Measurements from ENCODE around the gene SPAG9.

The SPAG9 gene

DNA sequence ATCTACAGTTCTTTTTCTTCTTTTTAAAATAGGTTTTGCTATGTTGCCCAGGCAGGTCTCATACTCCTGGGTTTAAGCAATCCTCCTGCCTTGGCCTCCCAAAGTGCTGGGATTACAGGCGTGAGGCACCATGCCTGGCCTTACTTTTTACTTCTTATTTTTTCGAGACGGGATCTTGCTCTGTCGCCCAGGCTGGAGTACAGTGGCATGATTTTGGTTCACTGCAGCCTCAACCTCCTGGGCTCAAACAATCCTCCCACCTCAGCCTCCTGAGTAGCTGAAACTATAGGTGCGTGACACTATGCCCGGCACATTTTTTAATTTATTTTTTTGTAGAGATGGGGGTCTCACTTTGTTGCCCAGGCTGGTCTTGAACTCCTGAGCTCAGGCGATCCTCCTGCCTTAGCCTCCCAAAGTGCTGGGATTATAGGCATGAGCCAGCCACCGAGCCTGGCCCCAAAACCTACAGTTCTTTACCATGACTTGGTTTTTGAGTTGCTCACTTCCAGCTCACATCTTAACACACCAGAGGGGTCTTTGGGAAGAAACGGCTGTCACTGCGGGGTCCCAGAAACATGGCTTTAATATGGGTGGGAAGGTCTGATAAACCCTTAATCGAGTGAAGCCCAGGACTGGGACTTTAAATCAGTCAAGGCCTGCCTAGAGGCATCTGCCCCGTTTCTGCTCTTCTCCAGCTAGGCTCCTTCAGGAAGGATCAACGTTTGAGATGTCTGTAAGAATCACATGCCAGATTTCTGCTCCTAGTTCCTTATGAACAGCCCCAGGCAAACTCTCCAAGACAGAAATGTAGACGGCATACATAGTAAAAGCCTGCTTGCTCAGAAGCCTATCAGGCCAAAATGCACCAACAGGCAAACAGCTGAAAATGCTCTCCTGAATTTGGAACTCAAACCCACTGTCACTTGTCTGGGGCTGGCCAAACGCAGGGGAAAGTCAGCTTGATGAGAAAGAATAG, 162.8 kb downstream of the SPAG9 start:
- peaks cover 39% of the 10 kb centered on the region for H3K4me1 ChIP-seq (ENCODE audit: insufficient read depth, low read length)
- H3K9me3 ChIP-seq (ENCODE audit: control insufficient read depth, insufficient read depth, low read length): no peaks in the 10 kb centered on the region
- H3K36me3 ChIP-seq (ENCODE audit: insufficient read depth, low read length): no peaks in the 10 kb centered on the region; the same call in 1 of the 2 replicates
- no peak overlapping the region for H3K9ac ChIP-seq (ENCODE audit: low read depth, low read length)

DNA sequence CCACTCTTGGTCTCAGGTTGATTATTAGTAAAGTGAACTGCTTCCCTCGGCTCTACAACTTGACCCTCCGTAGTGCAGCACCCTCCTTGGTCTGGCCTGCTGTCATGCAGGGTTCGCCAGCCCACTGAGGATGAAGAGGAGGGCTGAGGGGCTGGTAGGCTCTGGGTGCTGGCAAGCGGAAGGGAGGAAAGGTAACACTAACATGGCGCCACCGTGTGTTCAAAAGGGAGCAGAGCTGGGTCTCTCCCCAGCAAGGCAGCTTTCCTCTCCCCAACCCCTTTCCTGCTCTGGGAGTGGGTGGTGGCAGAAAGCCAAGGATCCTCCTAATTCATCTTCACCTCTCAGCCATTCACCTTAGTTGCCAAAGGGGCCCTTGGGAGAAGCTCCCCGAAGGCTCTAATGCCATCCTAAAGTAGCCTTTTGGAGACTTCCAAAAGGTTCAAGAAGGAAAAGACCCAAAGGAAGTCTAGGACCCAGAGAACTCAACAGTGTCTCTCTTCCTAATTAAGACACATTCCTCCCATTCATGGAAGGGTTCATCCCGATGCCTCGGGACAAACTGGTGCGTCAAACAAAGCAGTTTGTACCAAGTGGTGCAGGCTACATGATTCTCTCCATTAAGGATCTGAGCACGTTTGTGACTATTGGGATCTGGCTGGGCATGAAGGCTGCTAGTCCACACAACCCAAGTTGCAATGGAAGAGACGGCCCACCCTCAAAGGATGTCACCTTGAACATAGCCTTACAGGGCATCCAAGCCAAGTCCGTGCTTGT, 163.7 kb downstream of the SPAG9 start:
- H3K4me1 ChIP-seq (ENCODE audit: insufficient read depth, low read length): peaks cover 39% of the 10 kb centered on the region
- H3K9ac ChIP-seq (ENCODE audit: low read depth, low read length): no peak overlapping the region
- no peaks in the 10 kb centered on the region; the same call in 1 of the 2 replicates for H3K36me3 ChIP-seq (ENCODE audit: insufficient read depth, low read length)
- H3K9me3 ChIP-seq (ENCODE audit: control insufficient read depth, insufficient read depth, low read length): no peaks in the 10 kb centered on the region

- Histone ChIP-seq H3K9ac (ENCODE audit: low read depth, low read length) (no peak overlapping the region), H3K9me3 (ENCODE audit: control insufficient read depth, insufficient read depth, low read length) (no peaks in the 10 kb centered on the region), H3K36me3 (ENCODE audit: insufficient read depth, low read length) (no peaks in the 10 kb centered on the region), H3K4me1 (ENCODE audit: insufficient read depth, low read length) (peaks cover 39% of the 10 kb centered on the region)
Observed at GRCh38 chr17:50956409-50956749, 164.3 kb downstream of the SPAG9 start.

DNA sequence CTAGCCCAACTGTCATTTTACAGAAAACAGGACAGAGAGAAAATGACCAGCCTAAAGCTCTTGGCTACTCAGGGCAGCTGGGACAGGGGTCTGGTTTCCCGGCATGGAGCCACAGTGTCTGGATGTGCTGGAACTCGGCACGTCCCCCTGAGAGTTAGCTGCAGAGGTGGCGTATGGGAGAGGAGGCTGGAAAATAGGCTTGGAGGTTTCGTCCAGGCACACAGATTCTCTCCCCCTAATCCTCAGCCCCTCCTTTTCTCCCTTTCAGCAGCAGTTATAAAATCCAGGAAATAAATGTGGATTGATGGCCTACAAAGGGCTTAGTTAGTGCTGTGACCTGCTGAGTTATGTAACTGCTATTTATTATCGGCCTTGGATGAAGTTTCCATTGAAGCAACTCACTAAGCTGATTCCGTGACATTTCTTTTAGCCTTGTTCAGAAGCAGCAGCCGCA, 165.0 kb downstream of the SPAG9 start:
- Histone ChIP-seq H3K9ac (ENCODE audit: low read depth, low read length) (no peak overlapping the region), H3K4me1 (ENCODE audit: insufficient read depth, low read length) (peaks cover 43% of the 10 kb centered on the region), H3K36me3 (ENCODE audit: insufficient read depth, low read length) (no peaks in the 10 kb centered on the region), H3K9me3 (ENCODE audit: control insufficient read depth, insufficient read depth, low read length) (no peaks in the 10 kb centered on the region)

DNA sequence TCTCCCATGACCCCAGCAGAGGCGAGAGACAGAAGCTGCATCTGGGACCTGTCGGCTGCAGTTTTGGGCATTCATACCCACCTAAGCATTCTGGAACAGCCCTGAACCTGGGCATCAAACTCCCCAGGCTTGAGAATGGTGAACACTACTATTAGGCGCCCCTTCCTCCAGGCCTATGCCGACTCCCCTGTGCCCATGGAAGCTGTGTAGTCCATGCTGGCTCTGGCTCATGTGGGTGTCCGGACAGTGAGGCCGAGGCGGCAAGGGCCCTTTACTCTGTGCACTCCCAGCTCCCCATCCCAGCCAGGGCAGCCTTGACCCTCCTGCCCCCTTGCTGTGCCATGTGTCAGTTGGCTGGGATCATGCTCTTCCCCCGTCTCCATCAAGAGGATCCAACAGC, 165.5 kb downstream of the SPAG9 start:
- Histone ChIP-seq H3K9me3 (ENCODE audit: control insufficient read depth, insufficient read depth, low read length) (no peaks in the 10 kb centered on the region), H3K9ac (ENCODE audit: low read depth, low read length) (no peak overlapping the region), H3K4me1 (ENCODE audit: insufficient read depth, low read length) (peaks cover 47% of the 10 kb centered on the region), H3K36me3 (ENCODE audit: insufficient read depth, low read length) (no peaks in the 10 kb centered on the region)

- Histone ChIP-seq H3K9me3 (ENCODE audit: control insufficient read depth, insufficient read depth, low read length) (no peaks in the 10 kb centered on the region), H3K9ac (ENCODE audit: low read depth, low read length) (peak overlapping the region; percentile 41), H3K36me3 (ENCODE audit: insufficient read depth, low read length) (no peaks in the 10 kb centered on the region), H3K4me1 (ENCODE audit: insufficient read depth, low read length) (peaks cover 52% of the 10 kb centered on the region)
Observed at GRCh38 chr17:50954641-50955121, 166.0 kb downstream of the SPAG9 start.

- no peaks in the 10 kb centered on the region for H3K36me3 ChIP-seq (ENCODE audit: insufficient read depth, low read length)
- peaks cover 58% of the 10 kb centered on the region for H3K4me1 ChIP-seq (ENCODE audit: insufficient read depth, low read length)
- H3K9me3 ChIP-seq (ENCODE audit: control insufficient read depth, insufficient read depth, low read length): no peaks in the 10 kb centered on the region
- H3K9ac ChIP-seq (ENCODE audit: low read depth, low read length): peak overlapping the region; percentile 41
Observed at GRCh38 chr17:50953831-50954601, 166.7 kb downstream of the SPAG9 start.

GRCh38 chr17:50953518-50953830, 167.2 kb downstream of the SPAG9 start:
- Histone ChIP-seq H3K9ac (ENCODE audit: low read depth, low read length) (peak overlapping the region; percentile 41), H3K9me3 (ENCODE audit: control insufficient read depth, insufficient read depth, low read length) (no peaks in the 10 kb centered on the region), H3K36me3 (ENCODE audit: insufficient read depth, low read length) (no peaks in the 10 kb centered on the region), H3K4me1 (ENCODE audit: insufficient read depth, low read length) (peaks cover 63% of the 10 kb centered on the region)

GRCh38 chr17:50952889-50953288, 167.8 kb downstream of the SPAG9 start:
- Histone ChIP-seq H3K36me3 (ENCODE audit: insufficient read depth, low read length) (no peaks in the 10 kb centered on the region), H3K9ac (ENCODE audit: low read depth, low read length) (no peak overlapping the region), H3K9me3 (ENCODE audit: control insufficient read depth, insufficient read depth, low read length) (no peaks in the 10 kb centered on the region), H3K4me1 (ENCODE audit: insufficient read depth, low read length) (peaks cover 69% of the 10 kb centered on the region)

GRCh38 chr17:50952013-50952412, 168.7 kb downstream of the SPAG9 start:
- H3K36me3 ChIP-seq (ENCODE audit: insufficient read depth, low read length): no peaks in the 10 kb centered on the region
- no peak overlapping the region for H3K9ac ChIP-seq (ENCODE audit: low read depth, low read length)
- peaks cover 69% of the 10 kb centered on the region for H3K4me1 ChIP-seq (ENCODE audit: insufficient read depth, low read length)
- no peaks in the 10 kb centered on the region for H3K9me3 ChIP-seq (ENCODE audit: control insufficient read depth, insufficient read depth, low read length)

- Histone ChIP-seq H3K9ac (ENCODE audit: low read depth, low read length) (peak overlapping the region; percentile 14), H3K9me3 (ENCODE audit: control insufficient read depth, insufficient read depth, low read length) (no peaks in the 10 kb centered on the region), H3K36me3 (ENCODE audit: insufficient read depth, low read length) (no peaks in the 10 kb centered on the region), H3K4me1 (ENCODE audit: insufficient read depth, low read length) (peaks cover 58% of the 10 kb centered on the region)
Observed at GRCh38 chr17:50949989-50950877, 170.4 kb downstream of the SPAG9 start.

GRCh38 chr17:50949128-50949988, 171.3 kb downstream of the SPAG9 start:
- Histone ChIP-seq H3K36me3 (ENCODE audit: insufficient read depth, low read length) (no peaks in the 10 kb centered on the region), H3K4me1 (ENCODE audit: insufficient read depth, low read length) (peaks cover 49% of the 10 kb centered on the region), H3K9me3 (ENCODE audit: control insufficient read depth, insufficient read depth, low read length) (no peaks in the 10 kb centered on the region), H3K9ac (ENCODE audit: low read depth, low read length) (no peak overlapping the region; the same call in 1 of the 2 replicates)

DNA sequence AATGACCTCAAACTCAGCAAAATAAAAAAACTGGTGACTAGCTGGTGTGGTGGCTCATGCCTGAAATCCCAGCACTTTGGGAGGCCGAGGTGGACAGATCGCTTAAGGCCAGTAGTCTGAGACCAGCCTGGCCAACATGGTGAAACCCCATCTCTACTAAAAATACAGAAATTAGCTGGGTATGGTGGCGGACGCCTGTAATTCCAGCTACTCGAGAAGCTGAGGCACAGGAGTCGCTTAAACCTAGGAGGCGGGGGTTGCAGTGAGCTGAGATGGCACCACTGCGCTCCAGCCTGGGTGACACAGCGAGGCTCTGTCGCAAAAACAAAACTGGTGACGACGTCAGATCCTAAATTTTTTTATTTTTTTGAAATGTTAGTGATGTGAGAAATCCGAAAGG, 172.0 kb downstream of the SPAG9 start:
- Histone ChIP-seq H3K4me1 (ENCODE audit: insufficient read depth, low read length) (peaks cover 48% of the 10 kb centered on the region), H3K9ac (ENCODE audit: low read depth, low read length) (no peak overlapping the region), H3K36me3 (ENCODE audit: insufficient read depth, low read length) (no peaks in the 10 kb centered on the region), H3K9me3 (ENCODE audit: control insufficient read depth, insufficient read depth, low read length) (no peaks in the 10 kb centered on the region)

All from ES-I3 (cell line).